Measurements from ENCODE around the gene DOCK4. TPM values are rescaled to one million over a fixed set of nuclear protein-coding genes. Genes with fewer than 3 reads are reported as not detected.

The DOCK4 gene
- total RNA-seq, 1 donor from 2014 or later, result 13.9 TPM

- no peak for DNase-seq
- intact Hi-C loops (cut with micrococcal nuclease), result no loop called here
- ATAC-seq, result no peak
Observed at GRCh38 chr7:111827863-111828504, 378.2 kb downstream of the DOCK4 start.

DNA sequence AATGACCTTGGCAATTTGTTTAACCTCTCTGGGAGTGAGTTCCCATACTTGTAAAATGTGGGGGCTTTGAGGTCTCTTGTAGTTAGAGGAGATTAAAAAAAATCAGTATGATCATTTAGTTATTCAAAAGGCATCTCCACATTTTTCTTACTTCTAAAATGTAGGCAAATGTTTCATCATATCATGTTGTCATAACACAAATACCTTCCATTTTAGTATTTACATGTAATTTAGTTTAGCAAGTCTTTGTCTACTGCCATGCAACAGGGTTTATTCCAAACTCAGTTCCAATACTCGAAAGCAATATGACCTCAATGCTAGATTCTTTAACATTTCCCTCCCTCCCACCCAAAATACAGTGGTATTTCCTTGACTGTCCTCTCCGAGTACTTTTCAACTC is 381.2 kb downstream of the DOCK4 start:
- no peak for DNase-seq
- ATAC-seq, result no peak
- intact Hi-C loops (cut with micrococcal nuclease), result no loop called here

DNA sequence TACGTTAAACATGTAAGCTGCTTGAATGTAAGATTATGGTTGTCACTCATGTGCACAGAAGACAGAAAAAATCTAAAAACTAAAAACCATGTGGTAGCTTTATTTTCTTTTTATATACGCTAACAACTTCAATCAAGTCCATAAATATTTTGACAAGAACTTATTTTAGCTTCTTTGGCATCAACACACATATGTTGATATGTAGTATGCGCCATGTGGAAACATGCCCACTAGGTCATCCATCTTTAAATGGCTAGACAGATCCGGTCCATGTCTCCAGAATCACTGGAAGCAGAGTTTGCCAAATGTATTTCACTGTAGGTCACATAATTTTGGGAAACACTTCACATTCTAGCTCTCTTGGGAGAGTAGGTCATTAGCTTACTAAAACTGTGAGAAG is 382.4 kb downstream of the DOCK4 start:
- DNase-seq (no peak), ATAC-seq (no peak)
- intact Hi-C loops (cut with micrococcal nuclease), result no loop called here

DNA sequence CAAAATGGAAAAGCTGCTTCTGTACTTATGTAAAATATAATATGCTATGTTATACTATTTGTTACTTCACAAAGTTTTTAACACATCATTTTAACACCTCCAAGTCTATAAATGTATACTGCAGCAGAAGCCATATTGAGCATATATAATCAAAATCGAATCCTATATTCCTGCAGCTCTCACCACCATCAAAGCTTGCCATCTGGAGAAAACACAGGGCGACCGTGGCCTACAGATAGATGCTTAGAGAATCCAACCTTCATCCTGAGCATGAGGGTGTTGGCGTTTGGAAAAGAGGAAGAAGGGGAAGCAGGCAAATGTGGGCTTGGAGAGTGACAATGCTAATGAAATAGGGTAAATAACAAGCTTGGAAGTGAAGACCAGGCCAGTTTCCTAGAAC is 385.2 kb downstream of the DOCK4 start:
- no peak for ATAC-seq
- intact Hi-C loops (cut with micrococcal nuclease), result no loop called here
- no peak for DNase-seq

- ATAC-seq (no peak), DNase-seq (no peak)
- intact Hi-C loops (cut with micrococcal nuclease), result no loop called here
Observed at GRCh38 chr7:111820621-111821020, 385.6 kb downstream of the DOCK4 start.

DNA sequence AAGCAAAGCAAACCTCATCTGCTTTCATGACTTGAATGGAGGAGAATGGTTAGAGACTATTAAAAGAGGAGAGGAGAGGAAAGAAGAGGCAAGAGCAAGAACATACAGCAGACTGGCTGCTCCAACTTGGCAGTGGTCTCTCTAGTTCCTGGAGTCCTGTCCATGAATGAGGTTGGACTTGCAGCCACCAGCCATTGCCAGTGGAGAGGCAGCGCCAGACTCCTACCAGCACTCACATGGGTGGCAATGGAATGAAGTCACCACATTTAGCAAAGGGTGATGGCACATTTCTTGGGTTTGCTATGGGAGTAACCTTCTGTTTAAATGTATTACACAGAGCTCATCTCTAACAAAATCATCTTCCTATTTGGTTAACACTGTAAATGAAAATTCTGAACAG is 386.1 kb downstream of the DOCK4 start:
- no peak for ATAC-seq
- intact Hi-C loops (cut with micrococcal nuclease), result no loop called here
- no peak for DNase-seq

- intact Hi-C loops (cut with micrococcal nuclease), result no loop called here
- ATAC-seq, result no peak
- no peak for DNase-seq
Observed at GRCh38 chr7:111815354-111815753, 390.8 kb downstream of the DOCK4 start.

GRCh38 chr7:111813306-111813705 is 392.9 kb downstream of the DOCK4 start:
- ATAC-seq (no peak), DNase-seq (no peak)
- intact Hi-C loops (cut with micrococcal nuclease), result no loop called here

DNA sequence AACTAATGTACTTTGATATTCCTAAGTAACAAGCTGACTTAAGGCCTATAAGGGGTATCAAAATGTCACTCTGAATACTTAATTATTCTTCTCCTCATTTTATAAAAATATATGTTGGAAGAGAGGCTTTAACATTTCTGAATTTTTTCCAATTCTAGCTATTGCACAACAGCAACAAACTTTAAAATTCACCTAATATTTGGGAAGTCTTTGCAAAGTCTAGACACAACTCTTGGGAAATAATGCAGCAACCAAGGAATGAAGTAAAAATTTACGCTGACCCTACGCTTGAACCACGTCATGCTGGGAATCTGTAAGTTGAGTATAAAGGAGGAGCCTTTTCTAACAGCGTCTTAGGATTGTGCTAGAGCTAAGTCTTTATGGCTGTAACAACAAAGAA is 400.0 kb downstream of the DOCK4 start:
- ATAC-seq, result no peak
- intact Hi-C loops (cut with micrococcal nuclease), result no loop called here
- no peak for DNase-seq

DNA sequence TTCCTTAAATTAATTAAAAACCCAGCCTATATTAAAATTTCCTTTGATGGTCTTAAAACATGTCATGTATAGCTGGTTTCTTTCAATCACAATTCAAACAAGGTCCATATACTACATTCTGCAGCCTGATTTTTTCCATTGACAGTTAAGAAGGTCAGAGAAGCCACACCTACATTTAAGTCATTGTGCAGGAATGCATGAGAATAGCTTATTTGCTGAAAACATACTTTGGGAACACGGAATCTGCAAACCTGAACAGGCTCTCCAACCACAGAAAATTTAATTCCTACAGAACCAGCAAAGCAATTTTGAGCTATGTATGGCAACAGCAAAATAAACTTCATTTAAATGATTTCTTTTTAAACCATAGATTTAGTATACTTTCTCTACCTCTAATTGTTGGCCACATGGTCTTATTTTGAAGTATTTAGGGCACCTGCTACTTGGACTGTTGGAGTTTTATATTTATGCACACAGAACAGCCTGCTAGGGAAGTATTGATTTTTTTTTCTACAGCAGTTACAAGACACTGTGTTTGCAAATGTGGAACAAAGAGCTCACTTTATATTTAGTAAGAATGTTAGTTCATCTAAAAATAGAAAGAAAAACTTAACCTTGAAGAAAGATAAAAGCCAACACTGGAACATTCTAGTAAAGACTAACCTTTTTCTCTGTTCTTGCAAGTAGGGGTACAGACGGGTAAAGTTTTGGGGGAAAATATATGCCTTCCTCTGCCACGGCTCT is 403.0 kb downstream of the DOCK4 start:
- no peak for DNase-seq
- peak; percentile 64 for ATAC-seq
- intact Hi-C loops (cut with micrococcal nuclease), result no loop called here

GRCh38 chr7:111802194-111802772 is 403.9 kb downstream of the DOCK4 start:
- no peak for DNase-seq
- intact Hi-C loops (cut with micrococcal nuclease), result no loop called here
- peak; percentile 80 for ATAC-seq

- intact Hi-C loops (cut with micrococcal nuclease), result no loop called here
- ATAC-seq, result no peak
- no peak for DNase-seq
Observed at GRCh38 chr7:111801277-111801676, 404.9 kb downstream of the DOCK4 start.

- intact Hi-C loops (cut with micrococcal nuclease), result no loop called here
- ATAC-seq, result no peak
- no peak for DNase-seq
Observed at GRCh38 chr7:111796671-111797070, 409.5 kb downstream of the DOCK4 start.

GRCh38 chr7:111789870-111790269 is 416.3 kb downstream of the DOCK4 start:
- intact Hi-C loops (cut with micrococcal nuclease), result no loop called here
- no peak for ATAC-seq
- no peak for DNase-seq

DNA sequence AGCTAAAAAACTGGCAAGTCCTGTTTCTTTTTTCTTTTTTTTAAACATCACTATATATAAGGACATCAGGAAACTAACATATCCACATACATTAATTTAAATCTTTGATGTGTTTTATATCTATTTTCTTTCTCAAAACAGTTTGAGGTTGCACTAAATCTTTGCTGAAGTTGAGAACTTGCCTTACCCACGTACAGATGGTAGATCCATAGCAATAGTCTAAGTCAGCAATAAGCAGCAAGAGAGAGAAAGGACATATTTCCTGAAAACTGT is 417.2 kb downstream of the DOCK4 start:
- intact Hi-C loops (cut with micrococcal nuclease), result no loop called here
- ATAC-seq, result no peak
- no peak for DNase-seq

DNA sequence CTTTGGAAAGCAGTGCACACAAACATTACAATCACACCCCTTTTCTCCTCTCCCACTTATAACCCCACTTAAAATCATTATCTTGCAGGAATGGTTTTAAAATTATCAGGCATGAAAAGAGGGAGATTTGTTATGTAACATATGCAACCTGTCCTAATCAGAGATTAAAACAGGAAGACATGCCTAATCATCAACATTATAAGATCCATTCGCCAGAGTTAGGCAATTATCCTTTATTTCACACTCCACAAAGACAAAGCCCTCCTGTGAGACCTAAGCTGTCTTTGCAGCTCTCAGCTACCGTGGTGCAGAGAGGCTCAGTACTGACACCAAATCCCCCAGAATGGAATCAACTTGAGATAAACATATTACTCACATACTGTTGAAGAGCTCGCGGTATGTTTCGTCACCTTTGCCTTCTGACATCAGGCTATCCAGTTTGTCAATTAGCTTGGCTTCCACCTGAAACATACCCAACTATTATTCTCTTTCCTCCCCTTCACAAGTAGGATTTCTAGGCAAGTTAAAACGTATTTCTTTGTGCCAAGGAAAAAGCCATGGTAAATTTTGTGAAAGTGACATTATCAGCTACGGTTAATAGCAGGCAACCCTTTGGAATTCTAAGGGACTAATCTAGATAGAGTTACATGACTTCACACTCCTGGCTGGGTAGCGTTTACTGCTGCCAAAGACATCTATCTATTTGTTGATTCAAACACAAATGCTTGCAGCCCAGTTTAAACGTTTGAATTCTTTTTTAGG is 417.7 kb downstream of the DOCK4 start:
- no peak for DNase-seq
- ATAC-seq, result no peak
- intact Hi-C loops (cut with micrococcal nuclease), result no loop called here

DNA sequence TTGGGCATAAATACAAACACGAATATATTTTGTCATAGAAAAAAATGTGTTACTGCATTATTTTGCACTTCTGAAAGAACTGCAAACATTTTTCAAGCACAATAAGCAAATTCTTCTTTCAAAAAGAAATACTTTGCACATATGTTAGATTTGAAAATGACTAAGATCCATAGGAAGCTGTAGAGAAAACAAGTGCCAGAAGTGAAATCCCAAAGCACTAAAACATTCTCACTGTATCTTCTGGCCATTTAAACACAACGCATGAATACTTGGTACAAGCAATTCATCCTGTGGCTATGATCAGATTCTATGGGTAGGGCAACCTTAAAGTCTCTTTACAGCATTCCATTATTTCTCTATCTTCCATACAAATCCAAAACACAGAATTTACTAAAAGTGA is 418.5 kb downstream of the DOCK4 start:
- ATAC-seq (no peak), DNase-seq (no peak)
- intact Hi-C loops (cut with micrococcal nuclease), result no loop called here

DNA sequence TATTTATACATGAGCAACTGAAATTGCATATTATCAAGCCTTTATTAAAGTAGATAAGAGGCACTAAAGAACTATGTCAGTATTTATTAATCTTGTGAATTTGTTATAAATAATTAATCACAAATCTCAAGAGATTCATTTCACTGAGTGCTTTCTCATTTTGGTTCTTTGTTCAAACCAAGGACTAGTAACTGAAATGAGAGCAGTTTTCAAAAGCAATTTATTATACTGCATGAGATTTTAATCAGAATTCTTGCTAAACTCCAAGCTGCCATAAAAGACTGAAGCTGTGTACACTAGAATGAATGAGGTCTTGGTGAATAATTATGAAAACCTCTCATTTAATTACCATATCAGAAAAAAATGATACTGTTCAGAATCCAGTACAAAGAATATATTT is 419.1 kb downstream of the DOCK4 start:
- DNase-seq (no peak), ATAC-seq (no peak)
- intact Hi-C loops (cut with micrococcal nuclease), result no loop called here

- DNase-seq (no peak), ATAC-seq (no peak)
- intact Hi-C loops (cut with micrococcal nuclease), result no loop called here
Observed at GRCh38 chr7:111785076-111785475, 421.1 kb downstream of the DOCK4 start.

GRCh38 chr7:111784296-111784695 is 421.9 kb downstream of the DOCK4 start:
- ATAC-seq (no peak), DNase-seq (no peak)
- intact Hi-C loops (cut with micrococcal nuclease), result no loop called here
